GM21447 (cell line): ENCODE data around the gene PRICKLE3.

Experiments used
- ATAC-seq: cut with Tn5 transposase; IDR thresholded peaks from one replicate; pipeline ENCODE4 v1.9.1; 2021; ENCODE audit not compliant: unreplicated experiment

The PRICKLE3 gene, protein sequence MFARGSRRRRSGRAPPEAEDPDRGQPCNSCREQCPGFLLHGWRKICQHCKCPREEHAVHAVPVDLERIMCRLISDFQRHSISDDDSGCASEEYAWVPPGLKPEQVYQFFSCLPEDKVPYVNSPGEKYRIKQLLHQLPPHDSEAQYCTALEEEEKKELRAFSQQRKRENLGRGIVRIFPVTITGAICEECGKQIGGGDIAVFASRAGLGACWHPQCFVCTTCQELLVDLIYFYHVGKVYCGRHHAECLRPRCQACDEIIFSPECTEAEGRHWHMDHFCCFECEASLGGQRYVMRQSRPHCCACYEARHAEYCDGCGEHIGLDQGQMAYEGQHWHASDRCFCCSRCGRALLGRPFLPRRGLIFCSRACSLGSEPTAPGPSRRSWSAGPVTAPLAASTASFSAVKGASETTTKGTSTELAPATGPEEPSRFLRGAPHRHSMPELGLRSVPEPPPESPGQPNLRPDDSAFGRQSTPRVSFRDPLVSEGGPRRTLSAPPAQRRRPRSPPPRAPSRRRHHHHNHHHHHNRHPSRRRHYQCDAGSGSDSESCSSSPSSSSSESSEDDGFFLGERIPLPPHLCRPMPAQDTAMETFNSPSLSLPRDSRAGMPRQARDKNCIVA

GRCh38 chrX:49186125-49187027 lies at the start of gene PRICKLE3:
Gene PRICKLE3 (minus strand): TSS chrX:49186373. CDS start chrX:49186297, 76 bp downstream.
- no peak for ATAC-seq

DNA sequence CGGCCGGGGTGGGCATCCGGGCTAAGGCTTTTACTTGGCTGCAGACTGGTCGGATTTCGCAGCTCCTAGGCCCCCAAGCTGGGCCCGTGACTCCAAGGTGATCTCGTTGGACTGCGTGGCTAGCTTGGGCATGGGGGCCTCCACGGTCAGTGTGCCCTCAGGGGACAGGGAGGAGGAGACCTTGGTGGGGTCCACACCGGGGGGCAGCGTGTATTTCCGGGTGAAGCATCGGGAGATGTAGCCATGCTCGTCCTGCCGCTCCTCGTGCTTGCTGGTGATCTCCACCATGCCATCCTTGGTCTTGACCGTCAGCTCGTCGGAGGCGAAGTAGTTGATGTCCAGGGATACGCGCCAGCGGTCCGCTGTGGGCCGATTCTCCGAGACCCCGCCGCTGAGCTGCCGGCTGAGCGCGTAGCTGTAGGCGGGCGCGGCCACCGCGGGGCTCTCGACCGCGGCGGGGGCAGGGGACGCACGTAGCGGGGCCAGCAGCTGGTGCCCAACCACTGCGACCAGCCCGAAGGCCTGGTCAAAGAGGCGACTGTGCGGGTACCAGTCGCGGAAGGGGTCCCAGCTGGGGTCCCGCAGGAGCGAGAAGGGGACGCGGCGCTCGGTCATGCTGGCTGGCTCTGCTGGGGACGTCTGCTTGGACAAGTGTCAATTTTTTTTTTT lies 47.8 kb upstream of the PRICKLE3 start:
- no peak for ATAC-seq

DNA sequence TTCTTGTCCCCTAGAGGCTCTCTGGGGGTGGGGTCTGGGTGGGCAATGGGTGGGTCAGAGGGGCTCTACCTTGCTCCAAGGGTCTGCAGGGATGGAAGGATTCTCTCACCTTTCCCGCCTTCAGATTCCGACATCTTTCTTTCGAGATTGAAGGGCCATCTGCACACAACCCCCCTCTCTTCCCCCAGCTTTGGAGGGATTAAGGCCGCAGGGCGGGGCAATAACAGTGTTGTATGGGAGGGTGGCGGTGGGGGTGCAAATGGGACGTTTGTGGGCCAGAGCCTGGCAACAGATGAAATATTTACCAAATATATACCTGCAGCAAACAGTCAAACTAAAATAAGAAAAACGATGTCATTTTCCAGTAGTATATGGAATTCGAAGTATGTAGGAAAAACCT lies 47.0 kb upstream of the PRICKLE3 start, which contains the start of gene CACNA1F:
CACNA1F (minus strand) TSS at position 165 of the 400 bp plus-strand sequence; CDS start at position 134, 31 bp downstream.
- no peak for ATAC-seq

DNA sequence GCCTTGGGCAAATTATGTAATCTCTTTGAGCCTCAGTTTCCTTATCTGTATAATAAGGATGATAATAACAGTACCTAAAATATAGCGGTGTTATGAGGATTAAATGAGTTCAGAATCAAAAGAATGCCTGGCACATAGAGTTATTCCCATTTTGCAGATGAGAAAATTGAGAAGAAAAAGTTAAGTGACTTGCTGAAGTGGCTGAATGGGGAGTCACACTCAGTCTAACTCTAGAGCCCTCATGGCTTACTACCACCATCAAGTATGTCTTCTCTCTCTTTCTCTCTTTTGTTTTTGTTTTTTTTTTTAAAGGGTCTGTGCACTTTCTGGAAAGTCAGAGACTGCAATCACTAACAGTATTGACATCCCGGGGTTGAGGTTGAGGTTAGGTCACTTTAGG lies 46.4 kb upstream of the PRICKLE3 start:
- no peak for ATAC-seq

DNA sequence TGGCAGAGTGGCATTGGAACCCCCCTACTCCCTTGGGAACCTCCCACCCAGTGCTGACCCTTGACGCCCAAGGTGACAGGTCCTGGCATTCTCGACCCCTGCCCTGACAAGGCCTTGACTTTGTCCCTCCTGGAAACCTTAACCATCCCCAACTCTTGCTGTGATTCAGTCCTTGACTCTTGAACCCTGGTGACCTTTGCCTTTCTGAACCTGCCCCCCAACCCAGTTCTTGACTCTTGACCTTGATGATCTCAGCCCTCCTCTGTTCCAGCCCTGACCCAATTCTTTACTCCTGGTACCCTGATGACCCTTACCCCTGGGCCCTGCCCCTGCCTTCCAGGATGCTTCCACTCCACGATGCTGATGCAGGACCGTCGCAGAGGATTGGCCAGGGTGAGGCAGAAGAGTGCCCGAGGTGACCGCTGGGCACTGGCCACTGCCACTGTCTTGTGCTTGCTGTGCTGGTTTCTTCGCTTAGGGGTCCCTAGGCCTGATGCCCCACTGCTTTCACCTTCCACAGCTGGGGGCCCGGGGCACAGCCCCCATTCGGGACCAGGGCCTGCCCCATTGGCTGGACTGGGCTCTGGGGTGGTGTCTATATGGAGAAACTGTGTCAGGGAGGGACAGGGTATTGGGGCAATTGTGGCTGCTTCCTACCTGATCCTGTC lies 45.3 kb upstream of the PRICKLE3 start:
- no peak for ATAC-seq

GRCh38 chrX:49230500-49231232 lies 44.5 kb upstream of the PRICKLE3 start:
- ATAC-seq = peak; percentile 57

DNA sequence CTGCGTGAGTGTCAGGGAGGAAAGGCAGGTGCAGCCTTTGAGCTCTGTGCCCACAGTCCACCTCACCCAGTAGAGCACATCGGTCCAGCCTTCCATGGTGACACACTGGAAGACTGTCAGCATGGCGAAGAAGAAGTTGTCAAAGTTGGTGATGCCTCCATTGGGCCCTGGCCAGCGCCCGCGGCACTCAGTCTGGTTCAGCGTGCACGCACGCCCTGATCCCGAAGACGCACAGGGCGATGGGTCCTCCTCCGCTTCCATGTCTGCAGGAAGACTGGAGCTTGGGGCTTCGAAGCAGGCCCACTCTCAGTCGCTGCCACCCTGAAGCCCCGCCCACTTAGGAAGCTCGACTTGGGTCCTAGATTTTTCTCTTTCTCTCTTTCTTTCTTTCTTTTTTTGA lies 42.0 kb upstream of the PRICKLE3 start:
- ATAC-seq = no peak

DNA sequence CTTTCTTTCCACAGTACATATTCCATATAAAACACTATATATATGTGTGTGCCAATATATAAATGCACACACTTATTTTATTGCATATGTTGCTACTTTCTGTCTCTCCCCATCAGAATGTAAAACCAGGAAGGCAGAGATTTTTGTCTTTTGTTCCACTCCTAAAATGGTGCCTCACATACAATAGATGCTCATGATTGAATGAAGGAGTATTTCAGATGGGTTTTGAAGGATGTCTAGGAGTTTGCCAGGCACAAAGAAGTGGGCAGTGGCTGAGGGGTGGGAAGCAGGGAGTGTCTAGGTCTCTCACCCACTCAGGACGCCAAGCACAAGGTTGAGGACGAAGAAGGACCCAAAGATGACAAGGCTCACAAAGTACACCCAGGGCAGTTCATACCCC lies 41.6 kb upstream of the PRICKLE3 start:
- no peak for ATAC-seq

DNA sequence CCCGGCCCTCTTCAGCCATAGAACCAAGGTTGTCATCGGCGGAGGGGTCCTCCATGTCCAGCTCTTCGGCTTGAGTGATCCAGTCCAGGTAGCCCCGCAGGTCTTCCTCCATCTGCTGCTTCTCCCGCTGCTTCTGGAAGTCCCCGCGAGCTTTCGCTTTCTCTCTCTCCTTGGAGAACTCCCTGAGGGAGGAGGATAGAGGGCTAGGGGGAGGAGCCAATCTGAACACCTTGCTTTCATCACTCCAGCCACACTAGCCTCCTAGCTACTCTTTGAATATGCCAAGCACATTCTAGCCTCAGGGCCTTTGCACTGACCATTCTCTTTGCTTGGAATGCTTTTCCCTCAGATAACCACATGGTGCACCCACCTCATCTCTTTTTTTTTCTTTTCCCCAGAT lies 40.8 kb upstream of the PRICKLE3 start:
- no peak for ATAC-seq

GRCh38 chrX:49225858-49226257 lies 39.7 kb upstream of the PRICKLE3 start:
- ATAC-seq = no peak

GRCh38 chrX:49221868-49222267 lies 35.7 kb upstream of the PRICKLE3 start:
- no peak for ATAC-seq

- no peak for ATAC-seq
Measured at GRCh38 chrX:49220100-49220499, 33.9 kb upstream of the PRICKLE3 start.

GRCh38 chrX:49214996-49215526 lies 28.9 kb upstream of the PRICKLE3 start:
- ATAC-seq = no peak

DNA sequence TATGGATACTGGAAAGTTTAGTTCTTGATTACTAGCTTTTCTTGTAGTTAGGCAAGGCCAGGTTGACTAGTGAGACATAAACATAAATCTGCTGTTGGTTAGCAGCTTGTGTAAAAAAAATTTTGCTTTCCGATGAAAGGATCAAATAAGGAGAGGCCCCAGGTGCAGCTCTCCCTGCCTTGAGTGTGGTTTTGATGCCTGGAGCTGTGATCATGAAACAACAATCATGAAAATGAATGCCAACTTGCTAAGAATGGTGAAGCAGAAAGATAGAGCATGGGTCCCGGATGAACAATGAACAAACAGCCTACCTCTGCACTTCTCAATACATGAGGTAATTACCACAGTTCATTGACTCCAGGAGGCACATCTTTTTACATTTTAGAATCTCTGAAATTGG lies 28.2 kb upstream of the PRICKLE3 start:
- no peak for ATAC-seq

GRCh38 chrX:49212861-49213260 lies 26.7 kb upstream of the PRICKLE3 start:
- ATAC-seq = no peak

- ATAC-seq = no peak
Measured at GRCh38 chrX:49212209-49212608, 26.0 kb upstream of the PRICKLE3 start.

GRCh38 chrX:49211074-49211473 lies 24.9 kb upstream of the PRICKLE3 start:
- ATAC-seq = no peak

DNA sequence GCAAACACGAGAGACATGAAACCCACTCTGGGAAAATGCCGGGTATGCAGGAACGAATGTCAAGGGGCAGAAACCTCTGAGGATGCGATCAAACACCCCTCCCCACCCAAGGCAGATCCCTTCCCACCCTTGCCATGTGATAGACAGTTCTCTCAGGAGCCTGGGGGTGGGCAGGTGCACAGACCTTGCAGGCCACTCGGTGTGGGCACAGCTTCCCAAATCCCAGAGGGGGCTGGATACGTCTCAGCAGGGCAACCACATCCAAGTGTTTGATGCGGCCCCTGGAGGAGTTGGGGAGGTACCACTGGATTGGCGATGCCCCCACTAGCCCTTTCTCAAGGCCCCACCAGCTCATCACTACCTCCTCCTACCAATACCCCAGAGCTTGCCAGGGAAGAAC lies 24.2 kb upstream of the PRICKLE3 start:
- ATAC-seq = no peak
